Measurements from ENCODE around the gene OPRL1.

- TF ChIP-seq CTCF (IDR thresholded peaks at IDR 0.05) (no peak), POLR2A (IDR thresholded peaks at IDR 0.05) (no peak)
Observed at GRCh38 chr20:64108731-64109681, 29.1 kb downstream of the OPRL1 start.
